ENCODE data around the gene CERS6. TPM values are rescaled to one million over a fixed set of nuclear protein-coding genes. Genes with fewer than 3 reads are reported as not detected.

Gene CERS6
- total and polyA plus RNA-seq, 10 of the 15 experiments (the other 5 are each of a cell fraction or from before 2014, with no cell fraction given) = 1.3 to 20.4 (median 14.1) TPM

- TF ChIP-seq, protein P1, sequence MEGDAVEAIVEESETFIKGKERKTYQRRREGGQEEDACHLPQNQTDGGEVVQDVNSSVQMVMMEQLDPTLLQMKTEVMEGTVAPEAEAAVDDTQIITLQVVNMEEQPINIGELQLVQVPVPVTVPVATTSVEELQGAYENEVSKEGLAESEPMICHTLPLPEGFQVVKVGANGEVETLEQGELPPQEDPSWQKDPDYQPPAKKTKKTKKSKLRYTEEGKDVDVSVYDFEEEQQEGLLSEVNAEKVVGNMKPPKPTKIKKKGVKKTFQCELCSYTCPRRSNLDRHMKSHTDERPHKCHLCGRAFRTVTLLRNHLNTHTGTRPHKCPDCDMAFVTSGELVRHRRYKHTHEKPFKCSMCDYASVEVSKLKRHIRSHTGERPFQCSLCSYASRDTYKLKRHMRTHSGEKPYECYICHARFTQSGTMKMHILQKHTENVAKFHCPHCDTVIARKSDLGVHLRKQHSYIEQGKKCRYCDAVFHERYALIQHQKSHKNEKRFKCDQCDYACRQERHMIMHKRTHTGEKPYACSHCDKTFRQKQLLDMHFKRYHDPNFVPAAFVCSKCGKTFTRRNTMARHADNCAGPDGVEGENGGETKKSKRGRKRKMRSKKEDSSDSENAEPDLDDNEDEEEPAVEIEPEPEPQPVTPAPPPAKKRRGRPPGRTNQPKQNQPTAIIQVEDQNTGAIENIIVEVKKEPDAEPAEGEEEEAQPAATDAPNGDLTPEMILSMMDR (IDR thresholded peaks at IDR 0.05 in 2 of 3, conservative IDR thresholded peaks at IDR 0.05 in 1 of 3; ENCODE audit: control insufficient read depth in 2 of 3, extremely low read depth in 1 of 3, insufficient read depth in 1 of 3, low read depth in 3 of 3, low read length in 3 of 3) = no peak
- no peak for TF ChIP-seq ZZZ3 (IDR thresholded peaks at IDR 0.05; ENCODE audit: control insufficient read depth, insufficient read length, low read depth)
- TF ChIP-seq ZBTB33 (IDR thresholded peaks at IDR 0.05) = no peak
- TF ChIP-seq FOXM1 (IDR thresholded peaks at IDR 0.05; ENCODE audit: low read depth, low read length) = no peak
- peak; percentile 57 for TF ChIP-seq CREM (IDR thresholded peaks at IDR 0.05; ENCODE audit: low read depth)
- peak; percentile 50 for TF ChIP-seq MYC (IDR thresholded peaks at IDR 0.05; ENCODE audit: insufficient read depth, insufficient read length, insufficient replicate concordance, low read length, severe bottlenecking)
- no peak for TF ChIP-seq NFXL1 (IDR thresholded peaks at IDR 0.05; ENCODE audit: borderline replicate concordance)
- no peak for TF ChIP-seq NR2C1 (IDR thresholded peaks at IDR 0.05)
- TF ChIP-seq RUNX3 (IDR thresholded peaks at IDR 0.05; ENCODE audit: low read length) = 0 out of 2 replicates have a peak, but pooled peaks have one; percentile 6
- TF ChIP-seq ASH2L (IDR thresholded peaks at IDR 0.05; ENCODE audit: borderline replicate concordance, low read depth) = no peak; the same call in 1 of the 2 replicates
- TF ChIP-seq ZNF207 (IDR thresholded peaks at IDR 0.05; ENCODE audit: borderline replicate concordance) = no peak
- TF ChIP-seq TAF1 (IDR thresholded peaks at IDR 0.05; ENCODE audit: borderline replicate concordance, low read depth, low read length) = peak; percentile 61; the same call in 1 of the 2 replicates
- peak; percentile 62 to 98 for TF ChIP-seq EGR1 (IDR thresholded peaks at IDR 0.05; ENCODE audit: borderline replicate concordance in 1 of 2, low read depth in 2 of 2, low read length in 2 of 2)
- peak; percentile 63; the same call in 1 of the 2 replicates for TF ChIP-seq ZNF217 (IDR thresholded peaks at IDR 0.05)
- TF ChIP-seq HDAC2 (IDR thresholded peaks at IDR 0.05) = 0 out of 2 replicates have a peak, but pooled peaks have one; percentile 41
- TF ChIP-seq MTA2 (IDR thresholded peaks at IDR 0.05; ENCODE audit: low read depth) = no peak
- TF ChIP-seq STAT3 (IDR thresholded peaks at IDR 0.05; ENCODE audit: low read depth, low read length) = no peak
- peak; percentile 91 for TF ChIP-seq NFYB (IDR thresholded peaks at IDR 0.05; ENCODE audit: insufficient read depth, low read depth, low read length)
- TF ChIP-seq, protein P2, sequence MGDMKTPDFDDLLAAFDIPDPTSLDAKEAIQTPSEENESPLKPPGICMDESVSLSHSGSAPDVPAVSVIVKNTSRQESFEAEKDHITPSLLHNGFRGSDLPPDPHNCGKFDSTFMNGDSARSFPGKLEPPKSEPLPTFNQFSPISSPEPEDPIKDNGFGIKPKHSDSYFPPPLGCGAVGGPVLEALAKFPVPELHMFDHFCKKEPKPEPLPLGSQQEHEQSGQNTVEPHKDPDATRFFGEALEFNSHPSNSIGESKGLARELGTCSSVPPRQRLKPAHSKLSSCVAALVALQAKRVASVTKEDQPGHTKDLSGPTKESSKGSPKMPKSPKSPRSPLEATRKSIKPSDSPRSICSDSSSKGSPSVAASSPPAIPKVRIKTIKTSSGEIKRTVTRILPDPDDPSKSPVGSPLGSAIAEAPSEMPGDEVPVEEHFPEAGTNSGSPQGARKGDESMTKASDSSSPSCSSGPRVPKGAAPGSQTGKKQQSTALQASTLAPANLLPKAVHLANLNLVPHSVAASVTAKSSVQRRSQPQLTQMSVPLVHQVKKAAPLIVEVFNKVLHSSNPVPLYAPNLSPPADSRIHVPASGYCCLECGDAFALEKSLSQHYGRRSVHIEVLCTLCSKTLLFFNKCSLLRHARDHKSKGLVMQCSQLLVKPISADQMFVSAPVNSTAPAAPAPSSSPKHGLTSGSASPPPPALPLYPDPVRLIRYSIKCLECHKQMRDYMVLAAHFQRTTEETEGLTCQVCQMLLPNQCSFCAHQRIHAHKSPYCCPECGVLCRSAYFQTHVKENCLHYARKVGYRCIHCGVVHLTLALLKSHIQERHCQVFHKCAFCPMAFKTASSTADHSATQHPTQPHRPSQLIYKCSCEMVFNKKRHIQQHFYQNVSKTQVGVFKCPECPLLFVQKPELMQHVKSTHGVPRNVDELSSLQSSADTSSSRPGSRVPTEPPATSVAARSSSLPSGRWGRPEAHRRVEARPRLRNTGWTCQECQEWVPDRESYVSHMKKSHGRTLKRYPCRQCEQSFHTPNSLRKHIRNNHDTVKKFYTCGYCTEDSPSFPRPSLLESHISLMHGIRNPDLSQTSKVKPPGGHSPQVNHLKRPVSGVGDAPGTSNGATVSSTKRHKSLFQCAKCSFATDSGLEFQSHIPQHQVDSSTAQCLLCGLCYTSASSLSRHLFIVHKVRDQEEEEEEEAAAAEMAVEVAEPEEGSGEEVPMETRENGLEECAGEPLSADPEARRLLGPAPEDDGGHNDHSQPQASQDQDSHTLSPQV (IDR thresholded peaks at IDR 0.05) = no peak
- TF ChIP-seq, protein P3, sequence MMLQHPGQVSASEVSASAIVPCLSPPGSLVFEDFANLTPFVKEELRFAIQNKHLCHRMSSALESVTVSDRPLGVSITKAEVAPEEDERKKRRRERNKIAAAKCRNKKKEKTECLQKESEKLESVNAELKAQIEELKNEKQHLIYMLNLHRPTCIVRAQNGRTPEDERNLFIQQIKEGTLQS (IDR thresholded peaks at IDR 0.05; ENCODE audit: borderline replicate concordance, extremely low read depth, low read depth, low read length) = 0 out of 2 replicates have a peak, but pooled peaks have one; percentile 48
Measured at GRCh38 chr2:168455645-168456520, at the start of gene CERS6 (continued).

Measured in GM12878 (cell line).